ENCODE results near the gene RPL3.

GRCh38 chr22:39359659-39360195 lies 40.3 kb upstream of the RPL3 start:
- TF ChIP-seq CTCF (conservative IDR thresholded peaks at IDR 0.05) = no peak
- no peak for TF ChIP-seq ZFX (IDR thresholded peaks at IDR 0.05)
